GM23338 (cell line): ENCODE measurements around the gene RAVER1. TPM values are rescaled to one million over a fixed set of nuclear protein-coding genes. Genes with fewer than 3 reads are reported as not detected.

Source experiments
- ATAC-seq: fragments of 200-7000 bp; cut with Tn5 transposase; 3 replicates; pipeline ENCODE4 v1.9.1; 2020
- DNase-seq: peaks from one replicate; pipeline ENCODE4 v3.0.0-alpha.2; 2015; ENCODE audit warnings: low spot score
- H2AFZ ChIP-seq: fragments of 200-600 bp; sonication (generic); 2 replicates; pipeline ENCODE4 v1.8.0; 2016; ENCODE audit warnings: antibody characterized with exemption, mild to moderate bottlenecking, moderate library complexity
- H3F3A ChIP-seq: fragments of 200-600 bp; sonication (generic); replicated peaks from 2 replicates; pipeline ENCODE4 v1.8.0; 2017; ENCODE audit warnings: antibody characterized with exemption, mixed run types, low read depth
- H3K27ac ChIP-seq: fragments of 200-600 bp; sonication (generic); 2 replicates; pipeline ENCODE4 v1.6.1; 2016; ENCODE audit warnings: low read depth
- H3K27me3 ChIP-seq: fragments of 200-600 bp; sonication (generic); 2 replicates; pipeline ENCODE4 v1.8.0; 2016; ENCODE audit warnings: mild to moderate bottlenecking, mixed run types, moderate library complexity; ENCODE audit not compliant: insufficient read depth
- H3K36me3 ChIP-seq: fragments of 200-600 bp; sonication (generic); 2 replicates; pipeline ENCODE4 v1.8.0; 2016; ENCODE audit warnings: mild to moderate bottlenecking; ENCODE audit not compliant: insufficient read depth
- H3K4me1 ChIP-seq: fragments of 200-600 bp; sonication (generic); 2 replicates; pipeline ENCODE4 v1.8.0; 2016; ENCODE audit warnings: mild to moderate bottlenecking, moderate library complexity; ENCODE audit not compliant: insufficient read depth
- H3K4me2 ChIP-seq: fragments of 200-600 bp; sonication (generic); 2 replicates; pipeline ENCODE4 v1.7.1; 2017; ENCODE audit warnings: mixed run types
- H3K4me3 ChIP-seq: fragments of 200-600 bp; sonication (generic); 2 replicates; pipeline ENCODE4 v1.6.1; 2016; ENCODE audit warnings: mixed run types
- H3K79me2 ChIP-seq: fragments of 200-600 bp; sonication (generic); replicated peaks from 2 replicates; pipeline ENCODE4 v1.8.0; 2017; ENCODE audit warnings: mild to moderate bottlenecking; ENCODE audit not compliant: insufficient read depth
- H3K9me2 ChIP-seq: fragments of 200-600 bp; sonication (generic); 2 replicates; pipeline ENCODE4 v1.8.0; 2017; ENCODE audit not compliant: insufficient read depth
- H4K20me1 ChIP-seq: fragments of 200-600 bp; sonication (generic); replicated peaks from 2 replicates; pipeline ENCODE4 v1.8.0; 2017; ENCODE audit warnings: mild to moderate bottlenecking; ENCODE audit not compliant: insufficient read depth
- H3K27ac Mint-ChIP-seq: 2 replicates; pipeline ENCODE4 v1.8.0; 2020; ENCODE audit warnings: inconsistent platforms, mild to moderate bottlenecking, moderate library complexity, mixed read lengths
- H3K27me3 Mint-ChIP-seq: 3 replicates; pipeline ENCODE4 v1.8.0; 2022; ENCODE audit warnings: low read depth, mild to moderate bottlenecking, moderate library complexity, mixed read lengths, inconsistent platforms; ENCODE audit not compliant: insufficient read depth, poor library complexity
- H3K36me3 Mint-ChIP-seq: 3 replicates; pipeline ENCODE4 v1.8.0; 2021; ENCODE audit warnings: low read depth, mild to moderate bottlenecking, inconsistent platforms, moderate library complexity, mixed read lengths
- H3K4me1 Mint-ChIP-seq: 3 replicates; pipeline ENCODE4 v1.8.0; 2020; ENCODE audit warnings: mild to moderate bottlenecking, inconsistent platforms, mixed read lengths
- H3K4me3 Mint-ChIP-seq: 3 replicates; pipeline ENCODE4 v1.8.0; 2021; ENCODE audit warnings: moderate library complexity, mild to moderate bottlenecking, inconsistent platforms, mixed read lengths
- H3K9me3 Mint-ChIP-seq: 3 replicates; pipeline ENCODE4 v1.8.0; 2020; ENCODE audit warnings: moderate library complexity, mild to moderate bottlenecking, inconsistent platforms, mixed read lengths
- EZH2 ChIP-seq: fragments of 200-600 bp; sonication (generic); IDR thresholded peaks from one replicate; pipeline ENCODE4 v1.8.0; 2017; ENCODE audit warnings: antibody characterized with exemption, mild to moderate bottlenecking, low read depth; ENCODE audit not compliant: unreplicated experiment
- POLR2AphosphoS5 ChIP-seq: IDR thresholded peaks from 2 replicates; pipeline ENCODE4 v1.6.1; 2016; ENCODE audit warnings: antibody characterized with exemption, low read depth
- REST ChIP-seq: IDR thresholded peaks from one replicate; pipeline ENCODE4 v1.6.1; 2018; ENCODE audit warnings: antibody characterized with exemption; ENCODE audit not compliant: unreplicated experiment
- ZNF462 ChIP-seq: fragments of 250-450 bp; sonication (Bioruptor Pico); IDR thresholded peaks from 2 replicates; pipeline ENCODE4 v1.5.0; 2020; ENCODE audit warnings: mild to moderate bottlenecking, moderate library complexity
- polyA plus RNA-seq: library from polyadenylated mRNA; unstranded; fragments of >200 nt; fragmentation: Nextera tagmentation; extraction: Ambion mirVana; gene quantifications from 2 replicates; pipeline ENCODE4 v1.2.1, GENCODE V29; 2016
- total RNA-seq: library from RNA; depleted of rRNA; stranded (reverse); fragments of >200 nt; shearing (Covaris generic); gene quantifications from 2 replicates; pipeline ENCODE4 v1.2.3, GENCODE V29; 2014
- TF ChIP-seq, protein P1 (sequence below), 2 experiments: fragments of 200-600 bp in 1 of 2; sonication (generic) in 1 of 2; conservative IDR thresholded peaks; 2 replicates each; pipeline versions ENCODE4 v1.5.1 to v1.6.1; 2016 to 2017; ENCODE audit warnings: antibody characterized with exemption in 2 of 2, low read depth in 2 of 2, mild to moderate bottlenecking in 2 of 2, moderate library complexity in 1 of 2

RAVER1 gene
- total and polyA plus RNA-seq, 2 experiments from 2014 or later: 25.5 to 88.3 TPM

GRCh38 chr19:10334588-10335351 lies 1.4 kb upstream of the RAVER1 start (continued):
- TF ChIP-seq, protein P1, sequence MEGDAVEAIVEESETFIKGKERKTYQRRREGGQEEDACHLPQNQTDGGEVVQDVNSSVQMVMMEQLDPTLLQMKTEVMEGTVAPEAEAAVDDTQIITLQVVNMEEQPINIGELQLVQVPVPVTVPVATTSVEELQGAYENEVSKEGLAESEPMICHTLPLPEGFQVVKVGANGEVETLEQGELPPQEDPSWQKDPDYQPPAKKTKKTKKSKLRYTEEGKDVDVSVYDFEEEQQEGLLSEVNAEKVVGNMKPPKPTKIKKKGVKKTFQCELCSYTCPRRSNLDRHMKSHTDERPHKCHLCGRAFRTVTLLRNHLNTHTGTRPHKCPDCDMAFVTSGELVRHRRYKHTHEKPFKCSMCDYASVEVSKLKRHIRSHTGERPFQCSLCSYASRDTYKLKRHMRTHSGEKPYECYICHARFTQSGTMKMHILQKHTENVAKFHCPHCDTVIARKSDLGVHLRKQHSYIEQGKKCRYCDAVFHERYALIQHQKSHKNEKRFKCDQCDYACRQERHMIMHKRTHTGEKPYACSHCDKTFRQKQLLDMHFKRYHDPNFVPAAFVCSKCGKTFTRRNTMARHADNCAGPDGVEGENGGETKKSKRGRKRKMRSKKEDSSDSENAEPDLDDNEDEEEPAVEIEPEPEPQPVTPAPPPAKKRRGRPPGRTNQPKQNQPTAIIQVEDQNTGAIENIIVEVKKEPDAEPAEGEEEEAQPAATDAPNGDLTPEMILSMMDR (conservative IDR thresholded peaks at IDR 0.05; ENCODE audit: low read depth in 2 of 2): peak; percentile 13 to 21; a peak in 3 of 4 replicates
- TF ChIP-seq POLR2AphosphoS5: peak; percentile 66
- no peak for TF ChIP-seq REST

GRCh38 chr19:10333758-10334587 lies 644 bp upstream of the RAVER1 start:
- ATAC-seq: peak; percentile 22
- Histone ChIP-seq H3K4me2 (peak overlapping the region; percentile 93), H3K36me3 (0 out of 2 replicates have a peak, but pooled peaks cover 4% of the 10 kb centered on the region), H3K4me3 (peak overlapping the region; percentile 99), H3F3A (peaks cover 2% of the 10 kb centered on the region), H4K20me1 (peaks cover 10% of the 10 kb centered on the region), H3K27me3 (no peaks in the 10 kb centered on the region), H3K79me2 (peaks cover 33% of the 10 kb centered on the region), H3K27ac (no peak overlapping the region), H2AFZ (peak overlapping the region; percentile 83; the same call in 1 of the 2 replicates), H3K4me1 (peaks cover 18% of the 10 kb centered on the region; the same call in 1 of the 2 replicates), H3K9me2 (no peaks in the 10 kb centered on the region)
- no peak for DNase-seq
- peak overlapping the region; percentile 84 for H3K27ac Mint-ChIP-seq
- no peaks in the 10 kb centered on the region for H3K9me3 Mint-ChIP-seq
- peaks cover 14% of the 10 kb centered on the region for H3K4me1 Mint-ChIP-seq
- peaks cover 17% of the 10 kb centered on the region for H3K27me3 Mint-ChIP-seq
- H3K36me3 Mint-ChIP-seq: peaks cover 20% of the 10 kb centered on the region
- H3K4me3 Mint-ChIP-seq: peak overlapping the region; percentile 98
- TF ChIP-seq REST (no peak), ZNF462 (CRISPR knock-in tag) (no peak), EZH2 (no peak), POLR2AphosphoS5 (no peak)
